OCI-LY3 (cell line): Measurements from ENCODE around the gene PCNX2.

Source experiments
- H2AFZ ChIP-seq: fragments of 200-600, 300-600 bp; shearing (Covaris generic); 2 replicates; pipeline ENCODE4 v1.6.0; 2014; ENCODE audit warnings: antibody characterized with exemption, low read depth, low read length
- H3K27ac ChIP-seq: fragments of 200-600, 300-600 bp; sonication (generic); 2 replicates; pipeline ENCODE4 v1.5.1; 2014; ENCODE audit warnings: mild to moderate bottlenecking, low read length, moderate library complexity, mixed read lengths
- H3K27me3 ChIP-seq: fragments of 200-600, 300-600 bp; sonication (generic); 2 replicates; pipeline ENCODE4 v1.6.1; 2014; ENCODE audit warnings: low read depth, low read length, mixed read lengths
- H3K36me3 ChIP-seq: fragments of 200-600, 300-600 bp; sonication (generic); replicated peaks from 2 replicates; pipeline ENCODE3; 2014; ENCODE audit warnings: low read depth, low read length, mixed read lengths
- H3K4me1 ChIP-seq: fragments of 300-600, 200-600 bp; sonication (generic); 2 replicates; pipeline ENCODE4 v1.6.1; 2014; ENCODE audit warnings: low read length, mixed read lengths
- H3K4me2 ChIP-seq: fragments of 200-600, 300-600 bp; sonication (generic); 2 replicates; pipeline ENCODE4 v1.6.1; 2014; ENCODE audit warnings: low read length, mixed read lengths
- H3K4me3 ChIP-seq: fragments of 300-600, 200-600 bp; sonication (generic); 2 replicates; pipeline ENCODE4 v1.5.1; 2014; ENCODE audit warnings: antibody characterized with exemption, mild to moderate bottlenecking, low read length, moderate library complexity
- H3K79me2 ChIP-seq: fragments of 300-600, 200-600 bp; shearing (Covaris generic); 2 replicates; pipeline ENCODE4 v1.6.1; 2014; ENCODE audit warnings: mild to moderate bottlenecking, low read length, mixed read lengths
- H3K9ac ChIP-seq: fragments of 300-600, 200-600 bp; shearing (Covaris generic); 2 replicates; pipeline ENCODE4 v1.6.0; 2014; ENCODE audit warnings: mild to moderate bottlenecking, low read length, moderate library complexity
- H3K9me3 ChIP-seq: fragments of 200-600, 300-600 bp; shearing (Covaris generic); 2 replicates; pipeline ENCODE4 v1.6.1; 2014; ENCODE audit warnings: low read length, mixed read lengths; ENCODE audit not compliant: insufficient read depth
- H4K20me1 ChIP-seq: fragments of 200-600, 300-600 bp; sonication (generic); 2 replicates; pipeline ENCODE4 v1.6.1; 2016; ENCODE audit warnings: low read length, mixed read lengths; ENCODE audit not compliant: insufficient read depth
- EZH2phosphoT487 ChIP-seq: fragments of 200-600 bp; shearing (Covaris generic); IDR thresholded peaks from 2 replicates; pipeline ENCODE4 v1.6.1; 2018; ENCODE audit warnings: antibody characterized with exemption, mixed run types, low read depth
- TF ChIP-seq, protein P1 (sequence below): fragments of 200-600, 300-600 bp; sonication (generic); IDR thresholded peaks from 2 replicates; pipeline ENCODE4 v1.5.1; 2014; ENCODE audit warnings: antibody characterized with exemption, low read length, low read depth

The PCNX2 gene

GRCh38 chr1:233268389-233269022 is 27.0 kb downstream of the PCNX2 start:
- Histone ChIP-seq H3K9ac (no peak overlapping the region), H3K27ac (no peak overlapping the region), H3K79me2 (no peaks in the 10 kb centered on the region), H3K36me3 (no peaks in the 10 kb centered on the region), H2AFZ (no peak overlapping the region), H3K27me3 (no peaks in the 10 kb centered on the region), H3K9me3 (no peaks in the 10 kb centered on the region), H3K4me2 (no peak overlapping the region), H4K20me1 (no peaks in the 10 kb centered on the region), H3K4me1 (no peaks in the 10 kb centered on the region), H3K4me3 (no peak overlapping the region)
- no peak for TF ChIP-seq EZH2phosphoT487
- TF ChIP-seq, protein P1, sequence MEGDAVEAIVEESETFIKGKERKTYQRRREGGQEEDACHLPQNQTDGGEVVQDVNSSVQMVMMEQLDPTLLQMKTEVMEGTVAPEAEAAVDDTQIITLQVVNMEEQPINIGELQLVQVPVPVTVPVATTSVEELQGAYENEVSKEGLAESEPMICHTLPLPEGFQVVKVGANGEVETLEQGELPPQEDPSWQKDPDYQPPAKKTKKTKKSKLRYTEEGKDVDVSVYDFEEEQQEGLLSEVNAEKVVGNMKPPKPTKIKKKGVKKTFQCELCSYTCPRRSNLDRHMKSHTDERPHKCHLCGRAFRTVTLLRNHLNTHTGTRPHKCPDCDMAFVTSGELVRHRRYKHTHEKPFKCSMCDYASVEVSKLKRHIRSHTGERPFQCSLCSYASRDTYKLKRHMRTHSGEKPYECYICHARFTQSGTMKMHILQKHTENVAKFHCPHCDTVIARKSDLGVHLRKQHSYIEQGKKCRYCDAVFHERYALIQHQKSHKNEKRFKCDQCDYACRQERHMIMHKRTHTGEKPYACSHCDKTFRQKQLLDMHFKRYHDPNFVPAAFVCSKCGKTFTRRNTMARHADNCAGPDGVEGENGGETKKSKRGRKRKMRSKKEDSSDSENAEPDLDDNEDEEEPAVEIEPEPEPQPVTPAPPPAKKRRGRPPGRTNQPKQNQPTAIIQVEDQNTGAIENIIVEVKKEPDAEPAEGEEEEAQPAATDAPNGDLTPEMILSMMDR = no peak

DNA sequence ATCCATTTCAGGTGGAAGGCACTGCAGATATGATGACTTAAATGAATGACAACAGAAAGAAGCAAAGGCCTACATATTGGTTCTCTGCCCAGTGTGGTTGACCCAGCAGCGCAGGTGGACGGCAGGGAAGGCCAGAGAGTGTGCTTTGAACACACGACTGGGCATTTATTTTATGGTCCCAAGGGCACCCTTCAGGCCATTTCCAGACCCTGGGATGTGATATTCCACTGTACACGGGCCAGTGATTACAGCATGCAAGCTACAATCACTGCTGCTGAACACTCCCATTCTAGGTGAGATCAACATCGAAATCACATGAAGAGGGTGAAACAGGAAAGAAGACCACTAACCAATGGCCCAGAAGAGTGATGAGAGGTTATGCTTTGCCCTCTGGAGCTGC is 33.8 kb downstream of the PCNX2 start:
- Histone ChIP-seq H3K9ac (no peak overlapping the region), H3K9me3 (no peaks in the 10 kb centered on the region), H3K4me2 (no peak overlapping the region), H3K36me3 (peaks cover 7% of the 10 kb centered on the region), H2AFZ (no peak overlapping the region), H3K79me2 (no peaks in the 10 kb centered on the region), H3K27ac (no peak overlapping the region), H4K20me1 (no peaks in the 10 kb centered on the region), H3K27me3 (no peaks in the 10 kb centered on the region), H3K4me1 (no peaks in the 10 kb centered on the region), H3K4me3 (no peak overlapping the region)
- no peak for TF ChIP-seq EZH2phosphoT487
- TF ChIP-seq, protein P1 = no peak

DNA sequence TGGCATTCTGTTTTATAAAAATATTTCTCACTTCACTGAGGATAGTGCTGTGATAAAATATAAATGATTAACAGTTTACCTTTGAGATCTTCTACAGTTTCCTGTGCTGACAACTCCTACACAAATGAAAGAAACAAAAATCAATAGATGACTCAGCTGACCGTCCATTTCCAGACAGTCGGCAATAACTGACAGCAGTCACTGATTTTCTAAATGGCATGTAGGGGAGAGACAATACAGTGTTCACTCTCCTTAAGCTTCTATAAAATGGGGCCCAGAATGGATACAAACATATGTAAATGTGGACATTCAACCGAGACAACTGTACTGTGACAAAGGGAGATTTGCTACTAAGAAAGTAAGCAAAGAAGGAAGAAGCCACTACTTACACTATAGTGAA is 34.3 kb downstream of the PCNX2 start:
- H3K4me1 ChIP-seq = no peaks in the 10 kb centered on the region
- H3K9me3 ChIP-seq = no peaks in the 10 kb centered on the region
- TF ChIP-seq, protein P1 = no peak
- TF ChIP-seq EZH2phosphoT487 = no peak
- peaks cover 7% of the 10 kb centered on the region for H3K36me3 ChIP-seq
- no peak overlapping the region for H3K27ac ChIP-seq
- no peaks in the 10 kb centered on the region for H4K20me1 ChIP-seq
- H3K27me3 ChIP-seq = no peaks in the 10 kb centered on the region
- H2AFZ ChIP-seq = no peak overlapping the region
- no peak overlapping the region for H3K4me2 ChIP-seq
- no peaks in the 10 kb centered on the region for H3K79me2 ChIP-seq
- H3K4me3 ChIP-seq = no peak overlapping the region
- H3K9ac ChIP-seq = no peak overlapping the region

GRCh38 chr1:233257786-233258185 is 37.7 kb downstream of the PCNX2 start:
- Histone ChIP-seq H4K20me1 (no peaks in the 10 kb centered on the region), H2AFZ (no peak overlapping the region), H3K27me3 (no peaks in the 10 kb centered on the region), H3K27ac (no peak overlapping the region), H3K36me3 (peaks cover 7% of the 10 kb centered on the region), H3K4me2 (no peak overlapping the region), H3K4me3 (no peak overlapping the region), H3K9ac (no peak overlapping the region), H3K79me2 (no peaks in the 10 kb centered on the region), H3K4me1 (no peaks in the 10 kb centered on the region), H3K9me3 (no peaks in the 10 kb centered on the region)
- TF ChIP-seq, protein P1 = no peak
- TF ChIP-seq EZH2phosphoT487 = no peak
